ENCODE data around the gene PER2.
A peak's percentile ranks its signal among the peaks of the same experiment; 100 is the strongest.
"Not testable (repeated sequence)": the region's sequence is repeated elsewhere in the genome, so short reads cannot be mapped to it uniquely, and the experiment has no call there.

PER2 gene

DNA sequence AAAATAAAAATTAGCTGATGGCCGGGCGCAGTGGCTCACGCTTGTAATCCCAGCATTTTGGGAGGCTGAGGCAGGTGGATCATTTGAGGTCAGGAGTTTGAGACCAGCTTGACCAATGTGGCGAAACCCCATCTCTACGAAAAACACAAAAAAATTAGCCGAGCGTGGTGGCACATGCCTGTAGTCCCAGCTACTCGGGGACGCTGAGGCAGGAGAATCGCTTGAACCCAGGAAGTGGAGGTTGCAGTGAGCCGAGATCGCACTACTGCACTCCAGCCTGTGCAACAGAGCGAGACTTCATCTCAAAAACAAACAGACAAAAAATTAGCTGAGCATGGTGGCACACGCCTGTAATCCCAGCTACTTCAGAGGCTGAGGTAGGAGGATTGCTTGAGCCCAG, 22.3 kb upstream of the PER2 start:
- DNase-seq, result not testable (repeated sequence)

DNA sequence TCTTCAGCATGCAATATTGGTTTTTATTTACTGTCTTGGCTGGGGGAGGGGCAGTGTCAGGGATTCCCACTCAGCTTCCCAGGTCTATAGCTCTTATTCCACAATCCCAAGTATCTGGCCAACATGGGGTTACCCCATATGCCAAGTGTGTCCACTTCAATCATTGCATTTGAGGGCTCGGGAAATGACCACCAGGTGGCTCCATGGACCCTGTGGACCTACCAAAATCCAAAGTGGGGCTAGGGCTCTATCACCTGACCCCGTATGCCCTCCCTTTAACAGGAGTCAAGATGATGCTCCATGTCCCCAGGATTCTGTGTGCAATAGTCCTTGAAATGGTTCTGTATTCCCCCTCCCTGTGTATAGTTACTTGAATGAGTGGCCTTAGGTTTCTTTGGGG, 19.8 kb upstream of the PER2 start:
- DNase-seq, result no peak

DNA sequence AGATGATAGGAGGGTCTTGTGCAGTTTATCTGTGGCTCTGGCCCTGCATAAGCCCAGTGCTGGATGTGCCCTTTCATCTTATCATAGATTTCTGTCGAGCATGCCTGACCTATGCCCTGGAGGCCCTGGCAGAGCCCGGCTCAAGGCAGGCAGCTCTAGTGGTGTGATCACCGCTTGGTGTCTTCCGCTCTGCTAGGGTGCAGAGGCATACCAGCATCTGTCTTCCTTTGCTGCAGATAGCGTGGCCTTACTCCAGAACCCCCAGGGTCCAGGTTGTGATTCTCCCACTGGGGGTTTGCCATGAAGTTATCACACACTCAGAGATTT, 18.2 kb upstream of the PER2 start:
- DNase-seq, result no peak

DNA sequence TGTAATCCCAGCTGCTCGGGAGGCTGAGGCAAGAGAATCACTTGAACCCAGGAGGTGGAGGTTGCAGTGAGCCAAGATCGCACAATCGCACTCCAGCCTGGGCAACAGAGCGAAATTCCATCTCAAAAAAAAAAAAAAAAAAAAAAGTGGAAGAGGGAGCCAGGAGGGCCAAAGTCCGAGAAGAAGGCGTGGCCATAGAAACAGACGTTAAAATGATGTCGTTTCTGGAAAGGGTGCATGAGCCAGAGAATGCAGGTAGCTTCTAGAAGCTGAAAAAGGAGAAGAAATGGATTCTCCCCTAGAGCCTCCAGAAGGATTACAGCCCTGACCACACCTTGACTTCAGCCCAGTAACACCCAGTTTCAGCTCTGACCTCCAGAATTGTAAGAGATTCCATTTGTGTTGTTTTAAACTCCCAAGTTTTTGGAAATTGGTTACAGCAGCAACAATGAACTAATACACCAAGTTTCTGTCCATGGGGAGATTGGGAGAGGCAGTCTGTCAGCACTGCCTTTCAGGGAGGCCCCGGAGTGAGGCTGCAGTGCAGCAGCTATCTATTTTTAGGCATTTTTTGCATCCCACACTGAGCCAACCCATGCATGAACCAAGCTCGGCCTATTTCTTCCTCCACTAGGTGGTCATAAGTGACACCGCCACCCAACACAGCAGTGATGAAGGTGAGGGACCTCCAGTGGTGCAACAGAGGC, 17.7 kb upstream of the PER2 start:
- no peak for DNase-seq

DNA sequence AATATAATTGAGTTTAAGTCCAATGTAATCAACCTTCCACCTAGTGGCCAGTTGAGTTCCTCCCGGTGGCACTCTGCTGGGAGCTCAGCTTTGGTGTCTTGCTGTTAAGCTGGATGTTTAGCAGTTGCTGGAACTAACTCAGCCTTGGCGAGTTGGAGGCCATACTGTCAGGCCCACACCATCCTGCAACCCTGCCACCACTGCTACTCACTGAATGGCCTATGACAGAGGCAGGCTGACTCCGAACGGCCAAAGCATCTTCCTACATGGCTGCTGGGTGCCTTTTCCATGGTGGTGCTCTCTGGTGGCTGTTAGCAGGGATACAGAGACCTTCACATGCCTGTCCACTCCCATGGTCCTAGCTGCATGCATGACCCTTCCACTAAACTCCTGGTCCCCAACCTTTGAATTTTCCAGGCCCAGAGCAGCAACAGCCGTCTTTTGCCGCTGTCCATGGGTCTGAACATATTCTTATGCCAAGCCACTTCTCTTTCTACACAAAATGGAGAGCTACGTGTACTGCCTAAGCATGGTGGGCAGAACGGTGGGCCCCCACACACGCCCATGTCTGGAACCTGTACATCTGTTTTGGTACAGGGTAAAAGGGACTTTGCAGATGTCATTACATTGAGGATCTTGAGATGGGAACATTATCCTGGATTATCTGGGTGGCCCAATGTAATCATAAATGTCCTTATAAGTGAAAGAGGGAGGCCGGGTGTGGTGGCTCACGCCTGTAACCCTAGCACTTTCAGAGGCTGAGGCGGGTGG, 16.9 kb upstream of the PER2 start:
- no peak for DNase-seq

DNA sequence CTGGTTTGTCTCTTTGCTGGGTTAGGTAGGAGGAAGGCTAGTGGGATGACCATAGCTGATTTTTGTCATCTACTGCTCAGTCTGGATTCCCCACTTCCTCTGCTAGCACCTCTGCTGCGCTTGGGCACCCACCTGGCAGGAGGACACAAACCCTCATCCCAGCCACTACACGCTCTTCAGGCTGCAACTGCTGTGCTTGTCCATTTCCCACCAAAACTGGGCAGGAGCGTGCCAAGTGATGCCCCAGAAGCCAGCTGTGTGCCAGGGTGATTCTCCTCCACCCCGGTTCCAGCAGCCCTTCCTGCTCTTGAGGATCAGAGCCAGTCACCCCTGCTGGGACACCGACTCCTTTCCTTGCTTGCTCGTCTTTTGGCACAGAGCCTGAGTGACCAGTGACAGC, 15.7 kb upstream of the PER2 start:
- no peak for DNase-seq

DNA sequence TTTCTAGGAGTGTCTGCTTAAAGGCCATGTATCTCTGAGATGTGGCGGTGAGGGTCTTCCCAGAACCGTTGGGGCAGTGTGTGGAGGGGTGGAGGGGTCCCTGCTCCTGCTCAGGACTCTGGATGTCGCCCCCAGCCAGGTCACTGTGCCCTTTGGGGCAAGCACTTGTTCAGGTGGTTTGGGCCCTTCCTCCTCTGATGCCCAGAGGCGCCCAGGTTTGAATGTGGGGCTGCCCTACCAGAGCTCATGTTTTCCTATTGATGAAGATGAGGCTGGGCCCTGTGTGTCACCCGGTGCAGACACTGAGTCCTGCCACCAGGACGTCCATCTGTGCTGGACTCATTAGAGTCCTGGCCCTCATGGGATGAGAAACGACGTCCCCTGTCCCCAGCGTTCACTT, 14.3 kb upstream of the PER2 start:
- DNase-seq, result no peak

DNA sequence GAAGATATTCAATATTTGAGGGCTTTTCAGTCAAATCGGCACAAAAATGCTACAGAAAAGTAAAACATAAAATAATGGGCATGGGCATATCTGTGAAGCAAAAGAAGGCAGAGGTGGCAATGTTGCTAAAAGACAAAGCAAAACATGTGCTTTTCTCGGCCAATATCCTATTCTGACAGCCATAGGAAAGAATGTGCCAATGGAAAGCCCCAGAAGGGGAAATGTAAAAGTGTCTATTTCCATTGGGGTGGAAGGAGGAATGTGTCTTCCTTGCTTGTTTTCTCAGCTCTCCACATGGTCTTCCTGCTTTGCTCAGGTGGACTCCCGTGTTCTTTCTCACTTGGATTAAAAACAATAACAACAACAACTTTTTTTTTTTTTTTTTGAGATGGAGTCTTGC, 13.7 kb upstream of the PER2 start:
- DNase-seq, result no peak

DNA sequence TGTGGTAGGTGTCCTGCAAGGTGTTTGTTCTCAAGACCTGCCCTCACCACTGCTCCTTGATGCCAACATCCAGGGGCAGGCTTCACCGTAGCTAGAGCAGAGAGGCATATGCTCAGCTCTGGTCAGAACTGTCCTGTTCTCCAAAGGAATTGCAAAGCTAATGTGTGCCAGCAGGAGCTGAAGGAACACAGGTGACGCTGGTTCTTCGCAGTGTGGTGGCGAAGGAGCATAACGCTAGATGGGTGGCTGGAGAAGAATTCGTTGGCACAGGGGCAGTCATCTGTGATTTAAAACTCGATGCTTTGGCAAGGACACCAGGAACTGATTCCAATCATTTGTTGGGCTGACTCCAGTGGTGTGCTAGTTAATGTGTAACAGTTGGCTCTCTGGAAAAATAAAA, 11.4 kb upstream of the PER2 start:
- DNase-seq, result no peak

DNA sequence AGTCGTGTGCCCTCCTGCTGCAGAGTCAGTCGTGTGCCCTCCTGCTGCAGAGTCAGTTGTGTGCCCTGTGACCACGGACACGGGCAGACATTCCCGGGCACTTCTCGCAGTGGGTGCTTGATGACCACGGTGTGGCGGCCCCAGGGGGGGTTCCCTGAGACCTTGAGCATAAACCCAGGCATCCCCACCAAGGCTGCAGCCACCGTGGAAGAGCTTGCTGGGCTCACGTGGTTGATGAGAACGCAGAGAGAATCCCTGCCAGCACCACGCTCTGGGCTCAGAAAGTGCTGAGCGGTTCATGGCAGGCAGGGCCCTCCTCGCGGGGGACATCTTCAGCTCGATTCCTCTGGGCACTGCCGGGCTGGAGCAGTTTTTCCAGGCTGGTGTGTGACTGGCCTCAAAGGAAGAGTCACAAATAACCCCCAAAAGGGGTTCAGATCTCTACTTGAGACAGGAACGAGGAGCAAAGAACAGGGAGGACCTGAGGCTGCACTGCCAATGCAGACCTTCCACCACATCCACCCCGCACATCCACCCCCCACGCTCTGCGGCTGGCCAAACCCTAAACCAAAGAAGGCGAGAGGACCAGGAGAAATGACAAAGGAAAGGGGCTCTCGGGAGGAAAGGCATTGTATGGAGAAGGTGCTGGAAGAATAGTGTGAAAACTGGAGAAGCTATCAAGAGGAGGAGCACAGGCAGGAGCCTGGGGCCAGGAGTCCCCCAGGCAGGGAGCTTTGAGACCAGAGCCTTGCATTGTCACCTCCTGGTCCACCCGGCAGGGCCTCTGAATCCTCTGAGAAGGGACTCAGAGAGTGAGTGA, 8.4 kb upstream of the PER2 start:
- DNase-seq, result no peak

DNA sequence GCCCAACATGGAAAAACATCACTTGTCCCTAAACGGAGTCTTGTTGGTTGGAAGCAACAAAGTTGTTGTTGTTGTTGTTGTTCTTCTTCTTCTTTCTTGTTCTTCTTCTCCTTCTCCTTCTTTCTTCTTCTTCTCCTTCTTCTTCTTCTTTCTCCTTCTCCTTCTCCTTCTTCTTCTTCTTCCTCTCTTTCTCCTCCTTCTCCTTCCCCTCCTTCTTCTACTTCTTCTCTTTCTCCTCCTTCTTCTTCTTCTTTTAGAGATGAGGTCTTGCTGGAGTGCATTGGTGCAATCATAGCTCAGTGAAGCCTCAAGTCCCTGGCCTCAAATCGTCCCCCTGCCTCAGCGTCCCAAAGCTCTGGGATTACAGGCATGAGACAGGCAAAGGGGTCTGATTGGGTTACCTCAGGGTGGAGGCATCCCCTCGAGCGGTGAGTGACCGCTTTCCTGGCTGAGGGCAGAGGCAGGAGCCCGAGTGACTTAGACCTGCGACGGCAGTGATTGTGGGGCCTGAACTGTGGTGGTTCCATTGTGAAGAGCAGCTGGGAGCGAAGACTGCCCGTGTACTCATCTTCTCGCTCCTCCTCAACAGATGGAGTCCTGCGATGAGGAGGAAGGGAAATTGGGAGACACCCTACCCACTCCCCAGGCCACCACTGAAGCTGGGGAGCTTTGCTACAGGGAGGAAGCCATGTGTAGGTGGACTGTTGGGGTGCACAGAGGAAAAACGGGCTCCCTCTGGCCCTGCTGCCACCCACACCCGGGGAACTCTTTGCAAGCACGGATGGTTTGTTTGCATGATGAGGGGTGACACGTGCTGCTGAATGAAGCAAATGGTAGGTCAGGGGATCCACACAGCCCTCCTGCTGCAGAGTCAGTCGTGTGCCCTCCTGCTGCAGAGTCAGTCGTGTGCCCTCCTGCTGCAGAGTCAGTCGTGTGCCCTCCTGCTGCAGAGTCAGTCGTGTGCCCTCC, 7.0 kb upstream of the PER2 start:
- no peak for DNase-seq

DNA sequence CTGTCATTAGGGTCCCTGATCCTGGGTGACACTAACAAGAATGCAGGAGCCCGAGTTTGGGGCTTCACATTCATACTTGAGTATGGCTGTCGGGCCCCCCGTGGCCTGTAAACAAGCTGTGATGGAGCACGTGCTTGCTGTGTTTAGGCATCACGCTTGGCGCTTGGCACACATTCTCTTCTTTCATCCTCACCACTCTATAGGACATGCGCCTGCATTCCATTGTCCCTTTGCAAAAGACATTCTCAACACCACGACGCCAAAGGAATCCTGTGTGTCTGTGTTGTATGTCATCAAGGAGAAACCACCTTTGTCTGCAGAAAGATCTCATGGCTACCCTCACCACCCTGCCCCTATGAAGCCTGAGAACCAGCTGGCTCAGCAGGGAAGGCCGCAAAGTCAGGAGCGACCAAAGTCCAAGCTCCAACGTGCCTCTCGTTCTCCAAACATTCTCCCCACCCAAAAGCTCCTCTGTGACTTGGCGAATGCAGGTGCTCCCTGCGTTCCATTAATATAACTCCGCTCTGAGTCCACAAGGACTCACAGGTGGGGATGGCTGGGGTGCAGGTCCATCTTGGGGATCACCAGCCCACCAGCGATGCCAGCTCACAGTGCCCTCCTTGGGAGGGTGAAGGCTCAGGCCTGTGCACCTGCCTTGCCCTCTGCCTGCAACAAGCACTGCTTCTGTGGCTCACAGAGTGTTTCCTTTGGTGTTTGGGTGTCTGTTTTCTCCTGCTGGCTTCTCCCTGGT, 6.2 kb upstream of the PER2 start:
- DNase-seq, result no peak

DNA sequence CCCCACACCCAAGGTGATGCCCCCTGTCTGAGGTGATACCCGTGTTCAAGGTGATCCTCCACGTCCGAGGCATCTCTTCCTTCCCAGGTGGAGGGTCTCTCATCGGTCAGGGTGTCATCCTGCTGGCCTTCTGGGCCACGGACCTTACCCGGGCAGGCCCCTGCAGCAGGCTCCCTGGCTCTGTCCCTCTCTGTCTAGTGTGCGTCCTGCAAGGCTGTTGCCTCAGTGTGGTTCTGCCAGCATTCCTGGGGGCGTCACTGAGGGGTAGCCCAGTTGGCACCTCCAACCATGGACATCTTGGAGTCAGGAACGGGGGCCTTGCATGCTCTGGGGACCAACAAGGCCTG, 5.6 kb upstream of the PER2 start:
- no peak for DNase-seq

DNA sequence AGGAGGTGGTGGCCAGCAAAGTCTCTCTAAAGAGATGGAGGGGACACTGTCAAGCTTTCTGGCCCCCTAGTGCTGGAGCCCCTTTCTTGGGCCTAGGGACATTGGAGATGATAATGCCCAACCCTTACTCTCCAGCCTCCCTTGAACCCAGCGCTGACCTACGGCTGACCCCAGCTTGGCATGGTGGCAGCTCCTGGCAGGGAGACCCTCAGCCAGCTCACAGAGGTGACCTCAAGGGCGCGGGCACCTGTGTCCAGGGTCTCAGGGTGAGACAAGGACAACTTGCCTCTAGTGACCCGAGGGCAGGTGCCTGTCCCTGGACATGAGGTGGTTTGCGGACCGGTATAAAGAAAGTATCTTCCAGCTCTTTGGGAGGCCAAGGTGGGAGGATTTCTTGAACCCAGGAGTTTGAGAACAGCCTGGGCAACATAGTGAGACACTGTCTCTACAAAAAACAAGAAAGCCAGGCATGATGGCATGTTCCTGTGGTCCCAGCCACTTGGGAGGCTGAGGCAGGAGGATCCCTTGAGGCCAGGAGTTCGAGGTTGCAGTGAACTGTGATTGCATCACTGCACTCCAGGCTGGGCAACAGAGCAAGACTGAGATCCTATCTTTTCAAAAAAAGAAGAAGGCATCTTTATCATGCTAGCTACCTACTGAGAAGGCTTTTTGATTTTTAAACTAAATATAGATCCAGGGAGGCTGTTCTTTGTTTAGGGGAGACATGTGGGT, 3.3 kb upstream of the PER2 start:
- no peak for DNase-seq

DNA sequence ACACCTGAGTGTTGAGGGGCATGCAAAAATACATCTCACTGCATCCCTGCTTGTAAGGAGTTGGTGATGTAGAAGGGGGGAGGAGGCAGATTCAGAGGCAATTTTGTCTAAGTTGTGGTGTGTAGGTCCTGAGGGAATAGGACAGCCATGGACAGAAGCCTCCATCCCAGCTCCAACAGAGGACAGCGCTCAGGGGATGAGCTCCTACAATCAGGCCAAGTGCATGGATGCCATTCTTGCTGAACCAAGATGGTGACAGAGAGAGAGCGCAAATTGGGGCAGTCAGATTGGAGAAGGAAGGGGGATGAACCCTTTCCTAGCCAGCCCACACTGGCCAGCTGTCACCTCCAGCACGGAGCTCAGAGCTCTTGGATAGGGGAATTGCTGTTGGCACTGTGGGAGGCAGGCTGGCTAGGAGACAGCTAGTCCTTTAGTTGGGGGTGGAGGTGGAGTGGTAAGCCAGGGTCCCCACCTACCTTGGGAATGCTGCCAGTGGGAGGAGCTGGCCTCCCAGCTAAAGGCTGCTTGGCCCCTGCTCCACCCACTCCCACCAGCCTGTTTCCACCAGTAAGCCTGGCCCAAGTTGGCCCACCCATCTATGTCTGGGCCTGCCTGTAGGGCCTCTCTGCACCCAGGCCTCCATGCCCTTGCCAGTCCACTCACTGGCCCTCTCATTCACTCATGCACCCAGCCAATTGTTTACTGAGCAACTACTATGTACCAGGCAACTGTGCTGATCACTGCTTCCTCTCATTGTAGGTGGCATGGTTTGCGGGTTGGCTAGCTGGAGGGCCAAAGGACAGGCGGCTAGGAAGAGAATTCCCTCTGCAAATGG, 2.5 kb upstream of the PER2 start:
- no peak for DNase-seq

DNA sequence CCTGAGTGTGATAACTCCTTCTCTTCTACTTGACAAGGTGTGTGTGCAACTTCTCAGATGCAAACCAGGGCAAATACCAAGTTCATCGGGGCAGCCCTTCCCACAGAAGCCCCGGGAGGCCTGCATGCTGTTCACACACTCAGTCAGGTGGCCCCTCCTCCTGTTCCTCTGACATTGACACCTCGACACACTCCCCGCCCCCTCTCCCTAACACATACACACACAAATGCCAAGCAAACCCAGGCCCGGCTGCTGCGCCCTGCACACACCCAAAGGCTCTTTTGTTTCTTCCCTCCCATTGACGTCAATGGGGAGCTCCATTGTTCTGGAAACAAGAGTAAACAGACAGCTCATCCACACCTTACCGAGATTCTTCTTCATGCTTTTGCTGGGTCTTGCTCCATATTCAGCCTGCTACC, 1.7 kb upstream of the PER2 start:
- DNase-seq, result peak; percentile 37

DNA sequence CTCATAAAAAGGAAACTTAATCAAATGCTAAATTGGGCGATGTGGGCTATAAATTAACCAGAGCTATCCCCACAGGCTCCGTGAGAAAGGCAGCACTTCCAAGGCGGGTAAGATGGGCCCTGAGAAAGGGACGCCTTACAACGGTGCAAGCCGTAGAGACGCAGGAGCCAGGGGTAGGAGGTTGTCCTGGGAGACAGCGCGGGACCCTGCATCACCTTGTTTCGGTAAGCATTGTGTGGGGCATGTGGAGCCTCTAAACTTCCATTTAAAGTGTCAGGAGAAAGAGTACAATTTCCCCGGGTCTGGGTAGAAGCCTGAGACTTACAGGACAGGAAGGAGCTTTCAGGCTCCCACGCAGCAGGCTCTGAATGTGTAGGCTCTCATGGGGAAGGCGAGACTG, 1.2 kb upstream of the PER2 start:
- no peak for DNase-seq

DNA sequence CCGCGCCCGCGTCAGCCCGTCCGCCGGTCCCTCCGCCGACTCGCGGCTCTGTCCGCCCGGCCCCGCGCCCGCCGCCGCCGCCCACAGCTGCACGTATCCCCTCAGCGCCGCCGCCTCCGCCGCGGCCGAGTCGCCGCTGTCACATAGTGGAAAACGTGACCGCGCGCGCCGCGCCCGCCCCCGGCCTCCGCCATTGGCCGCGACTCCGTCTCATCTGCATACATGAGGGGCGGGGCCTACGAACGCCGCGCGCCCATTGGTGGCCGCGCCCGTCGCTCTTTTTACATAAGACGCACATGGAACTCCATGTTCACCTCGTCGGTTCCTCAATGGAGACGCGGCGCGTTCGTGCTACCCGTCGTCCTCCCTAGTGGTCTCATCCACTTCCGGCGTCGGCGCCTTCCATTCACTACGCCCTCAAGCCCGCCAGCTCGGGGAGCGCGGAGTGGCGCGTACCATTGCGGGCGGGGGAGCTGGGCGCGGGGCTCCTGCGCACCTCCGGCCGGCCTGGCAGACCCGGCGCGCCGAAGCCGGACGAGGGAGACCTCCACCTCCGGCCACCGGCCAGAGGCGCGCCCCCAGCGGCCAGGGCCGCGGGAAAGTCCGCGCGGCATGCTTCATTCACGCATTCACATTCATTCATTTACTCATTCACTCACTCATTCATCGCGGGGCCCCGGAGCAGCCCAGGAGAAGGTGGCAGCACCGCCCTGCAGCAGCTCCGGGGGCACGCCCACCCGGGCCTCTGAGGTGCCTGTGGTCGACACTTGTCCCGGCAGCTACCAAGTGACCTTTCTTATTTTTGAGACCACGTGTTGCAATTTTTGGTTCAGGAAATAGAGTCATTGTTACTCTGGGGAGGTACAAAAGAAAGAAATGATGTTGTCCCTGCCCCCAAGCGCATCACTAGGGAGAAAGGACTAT, 502 bp upstream of the PER2 start:
- peak; percentile 98 for DNase-seq

DNA sequence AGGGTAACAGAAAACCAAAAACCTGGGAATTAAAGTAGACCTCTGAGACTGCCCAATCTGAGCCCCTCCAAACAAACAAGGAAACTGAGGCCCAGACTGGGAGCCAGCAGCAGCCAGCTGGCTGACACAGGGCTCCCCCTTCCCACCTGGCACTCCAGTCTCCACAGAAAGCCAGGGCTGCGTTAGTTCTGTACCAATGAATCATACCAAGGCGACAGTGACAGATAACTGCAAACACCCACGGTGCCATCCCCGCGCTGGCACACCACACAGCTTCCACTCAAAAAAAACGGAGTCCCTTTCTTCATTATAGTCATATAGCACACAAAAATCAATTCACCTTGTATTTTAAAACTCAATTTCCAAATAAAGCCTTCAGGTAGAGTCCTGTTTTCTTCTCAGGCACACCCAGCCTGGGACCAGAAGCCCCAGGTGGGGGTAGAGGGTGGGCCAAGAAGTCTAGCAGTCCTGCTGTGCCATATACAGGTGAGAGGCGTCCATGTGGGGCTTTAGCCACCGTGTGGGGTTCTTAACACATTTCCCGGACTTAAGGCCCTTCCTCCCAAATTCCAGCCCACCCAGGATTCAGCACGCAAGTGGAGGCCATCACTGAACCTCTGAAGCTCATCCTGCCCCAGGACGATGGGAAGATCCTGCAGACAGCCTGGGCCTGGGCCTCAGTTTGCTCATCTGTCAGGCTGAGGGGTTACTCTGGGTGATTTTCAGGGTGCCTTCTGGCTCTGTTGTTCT, 1.2 kb downstream of the PER2 start:
- no peak for DNase-seq

All from NCI-H2227 treated with DMSO at 0.1 percent for 48 hours (cell line).